Mucosa of rectum (tissue), 2 donors: ENCODE data around the gene S100A14.

ENCODE experiments used
- H3K27ac ChIP-seq, 2 donors: one replicate each; pipeline ENCODE4 v1.7.0; 2013; ENCODE audit warnings: inconsistent platforms in 2 of 2, low read depth in 2 of 2, low read length in 2 of 2
- H3K27me3 ChIP-seq, 2 donors: one replicate each; pipeline ENCODE4 v1.7.0; 2013; ENCODE audit warnings: low read length in 2 of 2; ENCODE audit not compliant: control insufficient read depth in 2 of 2, insufficient read depth in 2 of 2
- H3K36me3 ChIP-seq, 2 donors: one replicate each; pipeline ENCODE4 v1.7.0; 2013; ENCODE audit warnings: low read length in 2 of 2; ENCODE audit not compliant: control insufficient read depth in 2 of 2, insufficient read depth in 2 of 2
- H3K4me1 ChIP-seq, 2 donors: one replicate each; pipeline ENCODE4 v1.7.0; 2013; ENCODE audit warnings: low read length in 2 of 2, mild to moderate bottlenecking in 1 of 2; ENCODE audit not compliant: control insufficient read depth in 2 of 2, insufficient read depth in 2 of 2
- H3K4me3 ChIP-seq, 2 donors: one replicate each; pipeline ENCODE4 v1.7.0; 2013; ENCODE audit warnings: low read length in 2 of 2
- H3K9ac ChIP-seq, 2 donors: one replicate each; pipeline ENCODE4 v1.7.0; 2013; ENCODE audit warnings: low read length in 2 of 2, low read depth in 1 of 2, mild to moderate bottlenecking in 1 of 2
- H3K9me3 ChIP-seq, 2 donors: one replicate each; pipeline ENCODE4 v1.7.0; 2013; ENCODE audit warnings: low read length in 2 of 2; ENCODE audit not compliant: control insufficient read depth in 2 of 2
- donor health status: healthy.
- donor health status: Normal muscosa, but diverticular disease.

The S100A14 gene

DNA sequence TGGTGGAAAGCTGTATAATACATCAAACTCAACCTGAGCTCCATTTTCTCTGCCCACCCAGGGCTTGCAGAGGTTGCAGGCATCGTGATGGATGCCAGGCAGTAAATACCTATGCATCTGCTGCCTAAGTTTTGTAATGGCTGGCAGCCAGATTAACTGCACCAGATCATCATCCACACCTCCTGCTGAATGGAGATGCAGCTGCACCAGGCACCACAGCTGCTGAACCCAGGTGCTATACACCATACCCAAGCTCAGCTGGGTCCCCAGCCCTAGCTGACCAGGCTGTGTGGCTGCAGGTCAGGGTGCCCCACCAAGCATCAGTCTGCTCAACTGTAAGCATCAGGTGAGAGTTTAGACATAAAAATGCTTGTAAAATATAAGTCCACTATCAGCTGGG lies 35.6 kb upstream of the S100A14 start:
- Histone ChIP-seq H3K27ac (no peak overlapping the region), H3K4me3 (no peak overlapping the region), H3K27me3 (no peaks in the 10 kb centered on the region), H3K36me3 (peaks cover 0 to 2% of the 10 kb centered on the region in 2 donors), H3K9ac (no peak overlapping the region), H3K4me1 (peaks cover 6 to 11% of the 10 kb centered on the region in 2 donors), H3K9me3 (no peaks in the 10 kb centered on the region)

DNA sequence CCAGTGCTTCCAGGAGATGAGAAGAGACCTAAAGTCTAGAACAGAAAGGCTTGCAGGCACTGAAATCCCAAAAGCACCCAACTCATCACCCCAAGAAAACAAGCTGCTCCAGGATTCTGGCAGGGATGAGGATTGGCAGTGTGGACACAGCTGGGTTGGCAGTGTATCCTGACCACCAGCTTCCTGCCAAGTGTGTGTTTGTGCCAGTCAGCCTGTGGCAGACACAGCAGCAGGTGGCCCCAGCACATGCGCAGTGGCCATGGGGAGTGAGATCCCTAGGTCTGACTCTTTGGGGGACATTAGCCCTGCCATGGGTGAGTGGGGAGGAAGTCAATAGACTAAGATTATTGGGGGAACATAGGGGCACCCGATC lies 33.7 kb upstream of the S100A14 start:
- no peak overlapping the region for H3K27ac ChIP-seq
- H3K27me3 ChIP-seq: no peaks in the 10 kb centered on the region
- peaks cover 6 to 11% of the 10 kb centered on the region in 2 donors for H3K4me1 ChIP-seq
- peaks cover 14 to 18% of the 10 kb centered on the region in 2 donors for H3K36me3 ChIP-seq
- no peak overlapping the region for H3K4me3 ChIP-seq
- H3K9ac ChIP-seq: no peak overlapping the region
- no peaks in the 10 kb centered on the region for H3K9me3 ChIP-seq

DNA sequence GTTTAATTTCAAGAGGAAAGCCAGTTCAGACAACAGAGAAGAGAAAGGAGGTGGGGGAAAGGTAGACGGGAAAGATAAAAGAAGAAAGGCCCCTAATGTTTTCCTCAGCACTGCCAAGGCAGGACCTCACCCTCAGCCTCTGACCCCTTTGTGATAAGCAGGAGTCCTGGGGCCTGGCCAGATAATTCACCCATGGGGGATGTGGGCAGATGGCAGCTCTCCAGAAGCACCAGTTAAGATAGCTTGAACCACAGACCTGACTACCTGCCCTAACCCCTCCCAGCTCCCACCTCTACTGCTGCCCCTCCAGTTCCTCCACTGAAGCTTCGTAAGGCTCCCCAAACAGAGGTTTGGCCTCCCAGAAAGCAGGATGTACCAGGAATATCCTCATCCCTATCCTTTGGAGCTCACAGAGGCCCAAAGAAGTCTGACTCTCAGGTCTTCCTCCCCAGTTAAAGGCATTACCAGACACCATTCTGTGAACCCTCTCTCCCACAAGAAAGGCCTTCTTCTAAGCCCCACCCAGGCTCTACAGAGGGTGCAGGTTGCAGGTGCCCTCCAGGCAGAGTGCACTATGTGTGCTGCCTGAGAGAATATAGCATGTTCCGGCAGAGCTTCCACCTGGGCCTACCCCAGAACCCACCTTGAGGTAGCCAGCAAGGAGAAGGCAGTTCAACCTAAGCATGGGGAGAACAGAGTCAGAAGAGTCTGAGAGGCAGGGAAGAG lies 33.2 kb upstream of the S100A14 start:
- peaks cover 16 to 23% of the 10 kb centered on the region in 2 donors for H3K36me3 ChIP-seq
- no peaks in the 10 kb centered on the region for H3K9me3 ChIP-seq
- no peak overlapping the region for H3K4me3 ChIP-seq
- no peak overlapping the region for H3K9ac ChIP-seq
- peaks cover 6 to 11% of the 10 kb centered on the region in 2 donors for H3K4me1 ChIP-seq
- no peak overlapping the region for H3K27ac ChIP-seq
- no peaks in the 10 kb centered on the region for H3K27me3 ChIP-seq

DNA sequence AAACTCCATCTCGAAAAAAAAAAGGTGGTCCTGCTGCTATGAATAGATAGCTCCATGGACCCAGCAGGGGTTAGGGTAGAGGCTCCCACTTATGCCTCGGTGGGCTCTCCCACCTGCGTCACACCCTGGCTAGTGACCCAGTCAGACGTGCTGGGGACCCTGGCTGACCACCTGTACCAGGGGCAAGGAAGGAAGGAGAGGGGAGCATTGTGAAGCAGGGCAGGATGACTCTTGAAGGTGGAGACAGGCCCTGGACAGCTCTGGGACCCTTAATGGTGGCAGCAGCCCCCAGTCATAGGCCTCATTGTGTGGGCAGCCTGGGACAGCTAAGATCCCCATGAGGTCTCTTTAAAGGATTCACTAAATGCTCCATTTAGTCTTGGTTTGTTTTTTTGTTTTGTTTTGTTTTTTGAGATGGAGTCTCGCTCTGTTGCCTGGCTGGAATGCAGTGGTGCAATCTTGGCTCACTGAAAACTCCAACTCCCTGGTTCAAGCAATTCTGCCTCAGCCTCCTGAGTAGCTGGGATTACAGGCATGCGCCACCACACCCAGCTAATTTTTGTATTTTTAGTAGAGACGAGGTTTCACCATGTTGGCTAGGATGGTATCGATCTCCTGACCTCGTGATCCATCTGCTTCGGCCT lies 32.0 kb upstream of the S100A14 start:
- H3K4me1 ChIP-seq: peaks cover 6 to 10% of the 10 kb centered on the region in 2 donors
- H3K27me3 ChIP-seq: no peaks in the 10 kb centered on the region
- H3K27ac ChIP-seq: no peak overlapping the region
- no peak overlapping the region for H3K9ac ChIP-seq
- H3K36me3 ChIP-seq: peaks cover 25 to 33% of the 10 kb centered on the region in 2 donors
- H3K4me3 ChIP-seq: no peak overlapping the region
- no peaks in the 10 kb centered on the region for H3K9me3 ChIP-seq

DNA sequence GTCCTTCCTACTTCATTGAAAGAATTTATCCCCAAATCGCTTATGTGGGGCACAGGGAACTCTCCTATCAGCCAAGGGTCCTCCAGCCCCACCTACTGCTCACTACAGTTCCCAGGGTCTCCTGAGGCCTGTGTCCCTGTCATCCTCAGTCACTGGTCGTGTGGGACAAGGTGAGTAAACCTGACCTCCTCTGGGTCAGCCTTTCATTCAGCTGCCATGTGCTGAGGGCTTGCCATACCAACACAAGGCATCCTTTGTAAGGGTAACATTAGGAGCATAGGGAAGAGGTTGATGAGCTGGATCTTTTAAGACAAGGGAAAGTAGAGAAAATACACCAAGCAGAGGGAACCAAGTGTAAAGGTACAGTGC lies 31.2 kb upstream of the S100A14 start:
- no peak overlapping the region for H3K4me3 ChIP-seq
- peaks cover 33 to 41% of the 10 kb centered on the region in 2 donors for H3K36me3 ChIP-seq
- H3K27ac ChIP-seq: no peak overlapping the region
- H3K9ac ChIP-seq: no peak overlapping the region
- H3K9me3 ChIP-seq: no peaks in the 10 kb centered on the region
- peaks cover 0 to 3% of the 10 kb centered on the region in 2 donors for H3K4me1 ChIP-seq
- H3K27me3 ChIP-seq: no peaks in the 10 kb centered on the region

DNA sequence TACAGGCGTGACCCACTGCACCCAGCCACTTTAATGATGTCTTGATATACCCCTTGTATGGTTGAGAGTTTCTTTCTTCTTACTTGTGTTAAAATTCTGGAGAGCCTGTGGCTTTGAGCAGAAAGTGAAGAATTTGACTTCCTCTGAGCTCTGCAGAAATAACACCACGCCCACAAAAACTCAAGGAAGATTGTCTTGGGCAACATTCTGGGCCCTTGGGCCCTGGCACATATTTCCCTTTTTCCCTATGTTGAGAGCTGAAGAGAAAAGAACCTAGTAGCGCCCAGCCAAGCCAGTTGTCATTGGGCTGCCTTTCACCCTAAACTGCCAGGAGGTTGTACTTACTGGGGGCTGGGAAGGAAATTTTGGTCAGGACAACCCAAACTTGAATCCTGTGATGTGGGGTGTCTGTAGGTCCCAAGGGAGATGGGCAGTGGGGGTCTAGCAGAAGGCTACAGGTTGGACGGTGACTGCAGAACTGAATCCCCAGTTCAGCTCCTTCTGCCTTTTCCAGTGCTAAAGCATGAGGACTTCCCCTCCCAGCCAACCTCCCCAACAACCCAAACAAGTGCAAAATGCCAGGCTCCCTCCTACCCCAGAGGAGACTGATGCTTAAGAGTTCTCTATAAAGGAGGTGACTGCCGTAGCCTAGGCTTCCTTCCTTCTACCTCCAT lies 30.7 kb upstream of the S100A14 start:
- H3K4me1 ChIP-seq: peaks cover 0 to 3% of the 10 kb centered on the region in 2 donors
- H3K27ac ChIP-seq: no peak overlapping the region
- H3K9me3 ChIP-seq: no peaks in the 10 kb centered on the region
- no peaks in the 10 kb centered on the region for H3K27me3 ChIP-seq
- H3K36me3 ChIP-seq: peaks cover 38 to 46% of the 10 kb centered on the region in 2 donors
- no peak overlapping the region for H3K4me3 ChIP-seq
- H3K9ac ChIP-seq: no peak overlapping the region

DNA sequence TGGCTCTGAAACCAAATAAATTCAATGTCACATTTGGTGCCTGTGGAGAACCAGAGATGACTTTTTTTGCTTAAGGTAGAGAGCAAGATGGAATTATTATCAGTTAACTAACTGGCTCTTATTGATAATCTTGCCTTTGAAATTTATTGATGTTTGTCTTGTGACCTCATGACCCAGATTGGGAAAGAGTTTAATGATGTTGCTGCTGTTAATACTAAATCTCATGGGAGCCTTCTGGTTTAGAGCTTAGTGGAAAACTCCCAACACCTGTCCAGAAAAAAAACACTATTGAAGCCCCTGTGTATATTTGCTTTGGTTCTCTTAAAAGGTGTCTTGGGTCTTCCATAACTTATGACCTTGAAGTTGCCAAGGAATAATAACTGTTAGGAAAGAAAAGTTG lies 27.7 kb upstream of the S100A14 start:
- no peaks in the 10 kb centered on the region for H3K9me3 ChIP-seq
- H3K36me3 ChIP-seq: peaks cover 65 to 66% of the 10 kb centered on the region in 2 donors
- H3K27me3 ChIP-seq: no peaks in the 10 kb centered on the region
- H3K4me3 ChIP-seq: no peak overlapping the region
- H3K9ac ChIP-seq: no peak overlapping the region
- no peaks in the 10 kb centered on the region for H3K4me1 ChIP-seq
- no peak overlapping the region for H3K27ac ChIP-seq

DNA sequence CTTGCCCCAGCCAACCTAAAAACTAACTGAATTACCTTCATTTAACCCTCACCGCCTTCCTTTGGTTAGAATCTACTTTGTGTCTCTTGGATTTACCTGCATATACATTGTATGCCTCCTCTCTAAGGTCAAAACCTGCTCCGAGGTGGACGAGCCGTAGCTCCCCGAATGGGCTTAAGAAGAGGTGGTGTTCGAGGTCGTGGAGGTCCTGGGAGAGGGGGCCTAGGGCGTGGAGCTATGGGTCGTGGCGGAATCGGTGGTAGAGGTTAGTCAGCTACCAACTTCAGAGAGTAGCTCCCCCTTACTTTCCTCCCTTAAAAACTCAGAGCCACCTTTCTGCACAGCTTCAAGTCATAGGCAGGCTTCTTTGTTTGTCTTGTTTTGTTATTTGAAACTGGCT lies 27.0 kb upstream of the S100A14 start:
- no peaks in the 10 kb centered on the region for H3K27me3 ChIP-seq
- H3K4me1 ChIP-seq: peaks cover 0 to 1% of the 10 kb centered on the region in 2 donors
- H3K9me3 ChIP-seq: no peaks in the 10 kb centered on the region
- H3K4me3 ChIP-seq: no peak overlapping the region
- peaks cover 70 to 73% of the 10 kb centered on the region in 2 donors for H3K36me3 ChIP-seq
- no peak overlapping the region for H3K9ac ChIP-seq
- H3K27ac ChIP-seq: no peak overlapping the region

DNA sequence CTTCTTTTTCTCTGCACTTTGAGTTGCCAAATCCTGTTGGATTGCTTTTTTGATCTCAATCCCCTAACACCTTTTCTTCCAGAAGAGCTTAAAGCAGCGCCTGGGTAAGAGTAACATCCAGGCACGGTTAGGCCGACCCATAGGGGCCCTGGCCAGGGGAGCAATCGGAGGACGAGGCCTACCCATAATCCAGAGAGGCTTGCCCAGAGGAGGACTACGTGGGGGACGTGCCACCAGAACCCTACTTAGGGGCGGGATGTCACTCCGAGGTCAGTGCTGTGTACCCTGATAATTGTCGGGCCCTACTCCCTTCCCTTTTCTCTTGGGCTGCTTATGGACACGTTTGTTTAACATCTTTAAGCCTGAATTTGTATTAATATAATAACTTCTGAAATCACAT lies 26.0 kb upstream of the S100A14 start:
- Histone ChIP-seq H3K9me3 (no peaks in the 10 kb centered on the region), H3K36me3 (peaks cover 77 to 81% of the 10 kb centered on the region in 2 donors), H3K27me3 (no peaks in the 10 kb centered on the region), H3K4me1 (peaks cover 0 to 2% of the 10 kb centered on the region in 2 donors), H3K9ac (no peak overlapping the region), H3K27ac (no peak overlapping the region), H3K4me3 (no peak overlapping the region)

DNA sequence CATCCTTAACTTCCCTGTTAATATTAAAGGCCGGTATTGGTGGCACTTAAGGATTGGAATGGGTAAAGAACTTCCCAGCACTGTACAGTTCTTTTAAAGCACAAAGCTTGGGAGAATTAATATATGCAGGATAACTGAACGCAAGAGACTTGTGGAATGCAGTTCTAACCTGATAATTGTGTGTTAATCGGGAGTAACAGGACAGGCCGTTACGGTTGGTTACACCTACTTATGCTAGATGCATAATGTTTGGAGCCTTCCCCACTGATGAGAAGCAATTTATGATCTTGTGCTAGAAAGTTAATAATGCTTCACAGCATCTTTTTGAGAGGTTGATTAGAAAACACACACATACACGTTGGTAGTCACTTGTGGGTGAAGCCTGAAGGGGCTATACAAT lies 24.7 kb upstream of the S100A14 start:
- no peak overlapping the region for H3K9ac ChIP-seq
- H3K27me3 ChIP-seq: no peaks in the 10 kb centered on the region
- H3K27ac ChIP-seq: no peak overlapping the region
- peaks cover 5% of the 10 kb centered on the region in 2 donors for H3K4me1 ChIP-seq
- no peak overlapping the region for H3K4me3 ChIP-seq
- H3K9me3 ChIP-seq: no peaks in the 10 kb centered on the region
- H3K36me3 ChIP-seq: peaks cover 82 to 85% of the 10 kb centered on the region in 2 donors
